ENCODE measurements around the gene DAP. TPM values are rescaled to one million over a fixed set of nuclear protein-coding genes. Genes with fewer than 3 reads are reported as not detected.

The DAP gene
- total RNA-seq, 1 experiment from 2014 or later, result 106 TPM

GRCh38 chr5:10695759-10696543, 65.1 kb downstream of the DAP start:
- Histone ChIP-seq H3K4me2 (ENCODE audit: low read length) (0 out of 2 replicates have a peak overlapping the region, but pooled peaks have one; percentile 8), H4K20me1 (ENCODE audit: low read length) (no peaks in the 10 kb centered on the region), H3K9me2 (replicated peaks; ENCODE audit: low read length) (no peaks in the 10 kb centered on the region), H2AFZ (ENCODE audit: low read length) (no peak overlapping the region), H3K36me3 (ENCODE audit: low read depth, low read length) (peaks cover 58% of the 10 kb centered on the region), H3K9ac (ENCODE audit: low read length) (peak overlapping the region; percentile 26), H3K27ac (ENCODE audit: low read length) (peak overlapping the region; percentile 69), H3K4me3 (ENCODE audit: low read length) (no peak overlapping the region), H3K79me2 (ENCODE audit: low read length) (peaks cover 91% of the 10 kb centered on the region), H3F3A (ENCODE audit: low read length, unreplicated experiment) (peaks cover 6% of the 10 kb centered on the region), H3K9me3 (ENCODE audit: low read length) (no peaks in the 10 kb centered on the region), H3K27me3 (ENCODE audit: low read length) (no peaks in the 10 kb centered on the region), H3K4me1 (ENCODE audit: insufficient read depth, low read length) (peaks cover 42% of the 10 kb centered on the region)
- peak; percentile 25; the same call in 1 of the 2 replicates for ATAC-seq
- no peak for DNase-seq
- intact Hi-C loops (cut with micrococcal nuclease), result loop anchor here (1.0 to 10.0 kb wide), 6 partner anchors 161 to 799 kb away; no protein-coding TSS in a partner anchor
- TF ChIP-seq CTCF (conservative IDR thresholded peaks at IDR 0.05; ENCODE audit: low read depth, low read length) (no peak), EZH2phosphoT487 (IDR thresholded peaks at IDR 0.05; ENCODE audit: borderline replicate concordance, low read length) (no peak), EZH2 (IDR thresholded peaks at IDR 0.05; ENCODE audit: low read length, unreplicated experiment) (no peak)
- ChIA-PET POLR2A (ENCODE audit: unreplicated experiment) (no interaction called here), CTCF (interaction anchor here (0.6 to 1.3 kb wide), 6 partner anchors 29 to 267 kb away, joined by 3 to 4 read pairs (median 3); no protein-coding TSS in a partner anchor)
- no TSS peak for BruUV-seq (replicated peaks)

- ATAC-seq (peak; percentile 91), DNase-seq (peak; percentile 96)
- H3K4me1 ChIP-seq (ENCODE audit: insufficient read depth, low read length), result peaks cover 39% of the 10 kb centered on the region
- H3K9me2 ChIP-seq (replicated peaks; ENCODE audit: low read length), result no peaks in the 10 kb centered on the region
- no peak overlapping the region for H3K4me3 ChIP-seq (ENCODE audit: low read length)
- H4K20me1 ChIP-seq (ENCODE audit: low read length), result no peaks in the 10 kb centered on the region
- ChIA-PET CTCF (interaction anchor here (0.6 to 1.3 kb wide), 7 partner anchors 9 to 267 kb away, joined by 3 to 5 read pairs (median 3); no protein-coding TSS in a partner anchor), POLR2A (ENCODE audit: unreplicated experiment) (interaction anchor here (0.6 kb wide), 1 partner anchor 143 kb away, joined by 3 read pairs; no protein-coding TSS in a partner anchor)
- peak overlapping the region; percentile 26 for H3K9ac ChIP-seq (ENCODE audit: low read length)
- no peak for TF ChIP-seq EZH2 (IDR thresholded peaks at IDR 0.05; ENCODE audit: low read length, unreplicated experiment)
- no peak for TF ChIP-seq EZH2phosphoT487 (IDR thresholded peaks at IDR 0.05; ENCODE audit: borderline replicate concordance, low read length)
- peak; percentile 99 for TF ChIP-seq CTCF (conservative IDR thresholded peaks at IDR 0.05; ENCODE audit: low read depth, low read length)
- H3K9me3 ChIP-seq (ENCODE audit: low read length), result no peaks in the 10 kb centered on the region
- peak overlapping the region; percentile 3; the same call in 1 of the 2 replicates for H2AFZ ChIP-seq (ENCODE audit: low read length)
- H3K4me2 ChIP-seq (ENCODE audit: low read length), result peak overlapping the region; percentile 8; the same call in 1 of the 2 replicates
- intact Hi-C loops (cut with micrococcal nuclease), result loop anchor here (1.0 to 10.0 kb wide), 6 partner anchors 162 to 800 kb away; no protein-coding TSS in a partner anchor
- peak overlapping the region; percentile 69 for H3K27ac ChIP-seq (ENCODE audit: low read length)
- peaks cover 6% of the 10 kb centered on the region for H3F3A ChIP-seq (ENCODE audit: low read length, unreplicated experiment)
- H3K27me3 ChIP-seq (ENCODE audit: low read length), result no peaks in the 10 kb centered on the region
- BruUV-seq (replicated peaks), result no TSS peak
- H3K79me2 ChIP-seq (ENCODE audit: low read length), result peaks cover 91% of the 10 kb centered on the region
- H3K36me3 ChIP-seq (ENCODE audit: low read depth, low read length), result peaks cover 61% of the 10 kb centered on the region
These were observed 65.9 kb downstream of the DAP start for GRCh38 chr5:10695055-10695649.

Data from PC-3 (cell line).